GM19324 (cell line): Measurements from ENCODE around the gene FAM3C.

Source experiments
- ATAC-seq: cut with Tn5 transposase; IDR thresholded peaks from one replicate; pipeline ENCODE4 v1.9.1; 2021; ENCODE audit warnings: mild to moderate bottlenecking, moderate library complexity; ENCODE audit not compliant: unreplicated experiment, low FRiP score

FAM3C gene

DNA sequence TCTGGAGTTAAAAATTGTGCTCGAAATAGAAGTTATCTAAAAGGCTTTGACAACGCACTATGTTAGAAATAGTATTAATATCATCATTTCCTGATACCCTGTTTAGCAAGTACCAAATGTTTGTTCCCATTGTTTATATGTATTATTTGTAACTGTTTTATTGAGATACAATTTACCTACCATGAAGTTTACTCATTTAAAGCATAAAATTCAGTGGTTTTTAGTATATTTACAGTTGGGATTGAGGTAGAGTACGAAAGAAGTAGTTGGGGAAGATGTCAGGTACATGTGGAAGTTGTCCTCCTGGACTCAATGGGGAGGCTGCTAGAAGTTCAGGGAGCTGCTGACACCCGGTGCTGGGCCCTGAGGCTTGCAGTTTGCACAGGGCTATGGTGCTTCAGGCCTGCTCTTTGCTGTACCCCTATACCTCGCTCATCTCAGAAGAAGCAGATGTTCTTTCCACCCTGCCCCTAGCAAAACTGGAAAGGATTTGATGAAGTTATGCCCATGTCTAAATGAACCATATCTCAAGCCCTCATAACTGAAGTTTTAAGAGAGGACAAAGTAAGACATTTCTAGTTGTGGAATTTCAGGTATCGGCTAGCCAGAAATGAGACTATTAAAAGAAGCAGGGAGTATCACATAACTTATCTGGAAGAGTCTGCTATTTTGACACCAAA lies 92.5 kb downstream of the FAM3C start:
- no peak for ATAC-seq

DNA sequence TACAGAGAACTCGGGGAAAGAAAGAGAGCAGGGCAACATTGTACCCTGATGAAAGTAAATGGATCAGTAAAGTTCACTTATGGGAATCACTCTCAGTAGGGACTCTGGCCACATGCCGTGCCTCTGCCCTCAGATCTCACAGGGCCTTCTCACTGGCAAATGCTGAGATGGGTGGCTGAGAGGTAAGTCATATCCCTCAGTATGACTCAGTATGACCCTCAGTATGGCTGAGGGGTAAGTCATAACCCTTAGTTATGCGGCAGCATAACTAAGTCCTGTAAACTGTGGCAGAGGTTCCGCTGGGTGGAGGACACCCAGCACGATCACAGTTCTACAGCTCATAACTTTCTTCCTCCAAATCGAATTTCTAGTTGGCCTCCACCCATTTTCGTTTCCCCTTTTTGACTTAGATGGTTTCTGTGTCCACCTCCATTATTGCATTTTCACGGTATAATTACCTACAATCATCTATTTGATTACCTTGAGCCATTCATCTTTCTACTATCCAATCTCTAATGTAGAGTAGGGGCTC lies 93.8 kb downstream of the FAM3C start:
- peak; percentile 93 for ATAC-seq

DNA sequence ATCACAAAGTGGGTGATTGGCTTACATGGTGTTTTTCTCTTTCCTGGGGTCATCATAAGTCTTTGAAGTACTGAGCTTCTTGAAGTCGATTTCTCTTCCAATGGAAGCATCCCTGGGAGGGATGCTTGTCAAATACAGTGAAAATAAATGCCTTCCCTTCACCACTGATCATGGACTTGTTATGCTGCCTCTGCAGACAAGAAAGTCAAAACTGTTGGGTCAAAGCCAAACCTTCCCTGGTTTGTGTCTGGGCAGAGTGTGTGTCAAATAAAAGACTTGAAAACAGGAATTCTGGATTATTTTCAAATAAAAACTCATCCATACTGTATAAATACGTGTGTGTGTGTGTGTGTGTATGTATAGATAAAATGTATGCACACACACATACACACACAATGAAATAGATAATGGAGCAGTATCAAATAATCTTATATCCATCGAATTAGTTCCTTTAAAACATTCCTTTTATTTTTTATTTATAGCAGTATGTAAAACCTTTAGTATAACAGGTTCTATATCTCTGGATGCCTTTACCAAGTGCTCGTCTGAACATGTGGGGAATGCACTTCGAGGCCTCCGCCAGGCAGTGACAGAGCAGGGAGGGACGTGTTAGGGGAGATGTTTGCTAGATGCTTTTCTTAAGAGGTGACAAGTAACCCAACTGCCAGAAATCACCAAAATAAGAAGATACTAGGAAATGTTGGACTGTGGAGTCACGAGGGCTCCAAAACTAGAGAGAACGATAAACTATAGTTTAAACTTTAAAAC lies 94.5 kb downstream of the FAM3C start:
- ATAC-seq, result no peak

DNA sequence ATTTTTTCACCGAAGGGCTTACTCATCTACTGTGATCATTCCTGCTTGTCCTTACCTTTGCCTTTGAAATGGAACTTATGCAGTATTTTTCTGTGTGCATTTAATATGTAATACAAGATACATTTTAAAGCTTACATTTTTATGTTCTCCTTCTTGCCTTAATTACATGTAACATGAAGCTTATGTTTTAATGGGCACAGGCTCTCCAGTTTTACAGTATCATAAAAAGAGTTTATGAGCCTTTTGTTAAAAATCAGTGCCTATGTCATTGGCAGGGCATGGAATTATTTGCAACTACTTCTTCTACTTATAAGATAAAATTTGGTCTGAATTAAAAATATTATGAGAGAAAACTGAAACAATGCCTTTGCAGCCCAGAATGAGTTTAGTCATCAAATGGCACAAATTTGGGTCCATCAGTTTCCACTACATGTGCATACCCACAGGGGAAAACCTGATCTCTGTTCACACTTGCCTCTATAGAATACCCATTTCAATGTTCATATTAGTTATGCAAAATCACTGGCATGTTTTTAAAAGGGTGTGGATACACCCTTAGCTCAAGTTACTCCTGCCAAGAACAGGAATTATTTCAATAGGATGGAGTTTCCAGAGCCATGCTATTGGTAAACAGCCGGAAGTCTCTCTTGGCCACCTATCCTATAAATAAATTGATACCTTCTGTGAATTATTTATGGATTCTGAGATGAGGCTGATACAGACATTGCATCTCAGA lies 95.3 kb downstream of the FAM3C start:
- ATAC-seq, result no peak
